GM12864 (cell line): ENCODE measurements around the gene LCAT.

Experiments used
- DNase-seq: peaks from one replicate; pipeline ENCODE4 v3.0.0-alpha.2; 2011; ENCODE audit warnings: low read depth
- H3K4me3 ChIP-seq: 2 replicates; pipeline ENCODE4 v1.5.1; 2011; ENCODE audit warnings: mild to moderate bottlenecking, low read depth, low read length, control low read depth
- CTCF ChIP-seq: IDR thresholded peaks from 2 replicates; pipeline ENCODE4 v1.5.1; 2011; ENCODE audit warnings: low read depth, mild to moderate bottlenecking, moderate library complexity, low read length, control low read depth, inconsistent platforms; ENCODE audit errors: missing control alignments

LCAT gene

GRCh38 chr16:67930678-67931211 lies 13.2 kb downstream of the LCAT start:
- H3K4me3 ChIP-seq, result no peak overlapping the region
- TF ChIP-seq CTCF, result no peak
- DNase-seq, result no peak

- no peak overlapping the region for H3K4me3 ChIP-seq
- no peak for TF ChIP-seq CTCF
- no peak for DNase-seq
Observed at GRCh38 chr16:67930191-67930590, 13.7 kb downstream of the LCAT start.

GRCh38 chr16:67928561-67929364 lies 15.2 kb downstream of the LCAT start:
- peak; percentile 95 for TF ChIP-seq CTCF
- H3K4me3 ChIP-seq, result no peak overlapping the region
- peak; percentile 39 for DNase-seq

GRCh38 chr16:67928147-67928546 lies 15.8 kb downstream of the LCAT start:
- DNase-seq, result no peak
- H3K4me3 ChIP-seq, result no peak overlapping the region
- no peak for TF ChIP-seq CTCF

- TF ChIP-seq CTCF, result no peak
- DNase-seq, result no peak
- no peak overlapping the region for H3K4me3 ChIP-seq
Observed at GRCh38 chr16:67927131-67927941, 16.6 kb downstream of the LCAT start.

GRCh38 chr16:67926181-67926750 lies 17.7 kb downstream of the LCAT start:
- peak; percentile 10 for TF ChIP-seq CTCF
- DNase-seq, result no peak
- no peak overlapping the region for H3K4me3 ChIP-seq
